ENCODE measurements around the gene GLS. TPM values are rescaled to one million over a fixed set of nuclear protein-coding genes. Genes with fewer than 3 reads are reported as not detected.

The GLS gene
- total RNA-seq, 3 donors from 2014 or later (not counting 1 experiment from before 2014, with no cell fraction given), result 279 to 322 (median 285) TPM

GRCh38 chr2:190904640-190905261 lies 24.1 kb downstream of the GLS start:
- H3K27me3 Mint-ChIP-seq (ENCODE audit: low read depth in 2 of 2), result no peaks in the 10 kb centered on the region
- Histone ChIP-seq H3K9me3 (ENCODE audit: control insufficient read depth, insufficient read depth, low read length) (no peaks in the 10 kb centered on the region), H3K27me3 (ENCODE audit: control insufficient read depth, insufficient read depth, low read length) (no peaks in the 10 kb centered on the region), H3K4me1 (ENCODE audit: control insufficient read depth, insufficient read depth, low read length) (no peaks in the 10 kb centered on the region), H3K36me3 (ENCODE audit: control insufficient read depth, insufficient read depth, low read length) (peaks cover 61% of the 10 kb centered on the region), H3K4me3 (ENCODE audit: low read length) (no peak overlapping the region), H3K27ac (ENCODE audit: low read length) (no peak overlapping the region)
- ATAC-seq (no peak), DNase-seq (no peak)
- no peaks in the 10 kb centered on the region for H3K9me3 Mint-ChIP-seq
- intact Hi-C loops (cut with micrococcal nuclease), result no loop called here
- no peaks in the 10 kb centered on the region for H3K36me3 Mint-ChIP-seq
- WGBS (ENCODE audit: insufficient coverage), result 100% methylated on average over 2 of the region's 3 CpGs
- H3K27ac Mint-ChIP-seq, result peak overlapping the region in 1 of 2 donors; percentile 52
- no peak overlapping the region for H3K4me3 Mint-ChIP-seq
- H3K4me1 Mint-ChIP-seq, result peaks cover 6% of the 10 kb centered on the region in 2 donors
- TF ChIP-seq, protein P1, sequence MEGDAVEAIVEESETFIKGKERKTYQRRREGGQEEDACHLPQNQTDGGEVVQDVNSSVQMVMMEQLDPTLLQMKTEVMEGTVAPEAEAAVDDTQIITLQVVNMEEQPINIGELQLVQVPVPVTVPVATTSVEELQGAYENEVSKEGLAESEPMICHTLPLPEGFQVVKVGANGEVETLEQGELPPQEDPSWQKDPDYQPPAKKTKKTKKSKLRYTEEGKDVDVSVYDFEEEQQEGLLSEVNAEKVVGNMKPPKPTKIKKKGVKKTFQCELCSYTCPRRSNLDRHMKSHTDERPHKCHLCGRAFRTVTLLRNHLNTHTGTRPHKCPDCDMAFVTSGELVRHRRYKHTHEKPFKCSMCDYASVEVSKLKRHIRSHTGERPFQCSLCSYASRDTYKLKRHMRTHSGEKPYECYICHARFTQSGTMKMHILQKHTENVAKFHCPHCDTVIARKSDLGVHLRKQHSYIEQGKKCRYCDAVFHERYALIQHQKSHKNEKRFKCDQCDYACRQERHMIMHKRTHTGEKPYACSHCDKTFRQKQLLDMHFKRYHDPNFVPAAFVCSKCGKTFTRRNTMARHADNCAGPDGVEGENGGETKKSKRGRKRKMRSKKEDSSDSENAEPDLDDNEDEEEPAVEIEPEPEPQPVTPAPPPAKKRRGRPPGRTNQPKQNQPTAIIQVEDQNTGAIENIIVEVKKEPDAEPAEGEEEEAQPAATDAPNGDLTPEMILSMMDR (IDR thresholded peaks at IDR 0.05), result no peak

GRCh38 chr2:190908532-190908931 lies 27.9 kb downstream of the GLS start:
- Mint-ChIP-seq H3K4me1 (peaks cover 19 to 23% of the 10 kb centered on the region in 2 donors), H3K9me3 (no peaks in the 10 kb centered on the region), H3K4me3 (no peak overlapping the region), H3K36me3 (no peaks in the 10 kb centered on the region), H3K27ac (peak overlapping the region in 1 of 2 donors; percentile 56), H3K27me3 (ENCODE audit: low read depth in 2 of 2) (no peaks in the 10 kb centered on the region)
- TF ChIP-seq, protein P1 (IDR thresholded peaks at IDR 0.05), result no peak
- Histone ChIP-seq H3K4me3 (ENCODE audit: low read length) (no peak overlapping the region), H3K27me3 (ENCODE audit: control insufficient read depth, insufficient read depth, low read length) (no peaks in the 10 kb centered on the region), H3K27ac (ENCODE audit: low read length) (no peak overlapping the region), H3K36me3 (ENCODE audit: control insufficient read depth, insufficient read depth, low read length) (peaks cover 51% of the 10 kb centered on the region), H3K9me3 (ENCODE audit: control insufficient read depth, insufficient read depth, low read length) (no peaks in the 10 kb centered on the region), H3K4me1 (ENCODE audit: control insufficient read depth, insufficient read depth, low read length) (no peaks in the 10 kb centered on the region)
- 100% methylated on average over 4 of the region's 5 CpGs for WGBS (ENCODE audit: insufficient coverage)
- ATAC-seq, result no peak
- intact Hi-C loops (cut with micrococcal nuclease), result no loop called here
- DNase-seq, result no peak

GRCh38 chr2:190909680-190910079 lies 29.1 kb downstream of the GLS start:
- H3K4me3 Mint-ChIP-seq, result no peak overlapping the region
- H3K4me1 Mint-ChIP-seq, result peaks cover 19 to 22% of the 10 kb centered on the region in 2 donors
- no peak overlapping the region for H3K27ac Mint-ChIP-seq
- H3K9me3 ChIP-seq (ENCODE audit: control insufficient read depth, insufficient read depth, low read length), result no peaks in the 10 kb centered on the region
- H3K27me3 Mint-ChIP-seq (ENCODE audit: low read depth in 2 of 2), result no peaks in the 10 kb centered on the region
- ATAC-seq (no peak), DNase-seq (no peak)
- no peaks in the 10 kb centered on the region for H3K4me1 ChIP-seq (ENCODE audit: control insufficient read depth, insufficient read depth, low read length)
- TF ChIP-seq, protein P1 (IDR thresholded peaks at IDR 0.05), result no peak
- intact Hi-C loops (cut with micrococcal nuclease), result no loop called here
- no peaks in the 10 kb centered on the region for H3K27me3 ChIP-seq (ENCODE audit: control insufficient read depth, insufficient read depth, low read length)
- H3K36me3 ChIP-seq (ENCODE audit: control insufficient read depth, insufficient read depth, low read length), result peaks cover 46% of the 10 kb centered on the region
- no peak overlapping the region for H3K4me3 ChIP-seq (ENCODE audit: low read length)
- no peaks in the 10 kb centered on the region for H3K36me3 Mint-ChIP-seq
- no peaks in the 10 kb centered on the region for H3K9me3 Mint-ChIP-seq
- WGBS (ENCODE audit: insufficient coverage), result 100% methylated on average over 1 of the region's 2 CpGs
- no peak overlapping the region for H3K27ac ChIP-seq (ENCODE audit: low read length)
